ENCODE results near the gene DPYSL5. TPM values are rescaled to one million over a fixed set of nuclear protein-coding genes. Genes with fewer than 3 reads are reported as not detected.

DPYSL5 gene
- total RNA-seq, 1 donor from 2014 or later, result 2.9 TPM

DNA sequence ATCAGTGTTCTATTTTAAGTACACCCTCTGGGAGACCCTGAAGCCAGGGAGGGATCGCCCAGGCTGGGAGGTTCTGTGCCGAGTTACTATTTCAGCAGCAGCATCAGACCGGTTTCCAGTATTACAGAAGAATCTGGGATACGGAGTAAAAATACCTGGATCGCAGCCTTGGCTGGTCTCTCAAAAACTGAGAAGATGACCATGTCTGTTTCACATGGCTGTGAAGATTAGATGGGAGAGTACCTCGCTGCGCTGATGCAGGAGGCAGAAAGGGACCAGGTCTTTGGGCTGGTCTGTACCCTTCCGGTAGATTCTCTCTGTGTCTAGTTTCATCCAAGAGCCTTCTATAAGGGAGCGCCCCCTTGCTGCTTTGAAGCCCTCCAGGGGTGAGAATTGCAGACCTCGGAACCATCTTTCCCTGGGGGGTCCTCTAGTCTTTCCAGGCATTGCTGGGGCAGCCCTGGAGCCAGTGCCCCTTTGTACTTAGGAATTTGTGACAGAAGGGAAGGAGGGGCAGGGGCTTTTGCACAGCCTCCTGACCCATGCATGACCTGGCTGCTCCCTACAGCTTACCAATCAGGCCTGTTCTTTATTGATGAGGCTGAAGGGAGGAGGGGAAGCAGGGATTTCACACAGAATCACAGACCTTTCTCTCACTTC, 66.2 kb downstream of the DPYSL5 start:
- Histone ChIP-seq H3K27me3 (ENCODE audit: insufficient read depth, low read length) (peaks cover 48% of the 10 kb centered on the region), H3K9me3 (ENCODE audit: insufficient read depth, low read depth, low read length) (no peaks in the 10 kb centered on the region), H3K79me2 (ENCODE audit: insufficient read depth, low read length) (no peaks in the 10 kb centered on the region), H3K36me3 (ENCODE audit: insufficient read depth, low read length) (no peaks in the 10 kb centered on the region), H3K4me1 (ENCODE audit: insufficient read depth, low read length) (peaks cover 8% of the 10 kb centered on the region), H4K20me1 (ENCODE audit: insufficient read depth, low read length) (no peaks in the 10 kb centered on the region), H2AFZ (ENCODE audit: low read depth, low read length) (no peak overlapping the region), H3K9ac (ENCODE audit: low read length) (no peak overlapping the region), H3K4me2 (ENCODE audit: low read length) (no peak overlapping the region), H3K27ac (ENCODE audit: low read depth, low read length) (no peak overlapping the region), H3K4me3 (ENCODE audit: insufficient read depth, low read depth, low read length) (no peak overlapping the region)
- FAIRE-seq, result no peak
- no peaks in the 10 kb centered on the region for H3K9me3 Mint-ChIP-seq (ENCODE audit: unreplicated experiment)
- peak overlapping the region; percentile 77 for H3K27ac Mint-ChIP-seq (ENCODE audit: unreplicated experiment)
- no peak for DNase-seq (ENCODE audit: low read depth)
- no peak for TF ChIP-seq EZH2 (IDR thresholded peaks at IDR 0.05; ENCODE audit: insufficient read depth, low read length)
- TF ChIP-seq, protein P1, sequence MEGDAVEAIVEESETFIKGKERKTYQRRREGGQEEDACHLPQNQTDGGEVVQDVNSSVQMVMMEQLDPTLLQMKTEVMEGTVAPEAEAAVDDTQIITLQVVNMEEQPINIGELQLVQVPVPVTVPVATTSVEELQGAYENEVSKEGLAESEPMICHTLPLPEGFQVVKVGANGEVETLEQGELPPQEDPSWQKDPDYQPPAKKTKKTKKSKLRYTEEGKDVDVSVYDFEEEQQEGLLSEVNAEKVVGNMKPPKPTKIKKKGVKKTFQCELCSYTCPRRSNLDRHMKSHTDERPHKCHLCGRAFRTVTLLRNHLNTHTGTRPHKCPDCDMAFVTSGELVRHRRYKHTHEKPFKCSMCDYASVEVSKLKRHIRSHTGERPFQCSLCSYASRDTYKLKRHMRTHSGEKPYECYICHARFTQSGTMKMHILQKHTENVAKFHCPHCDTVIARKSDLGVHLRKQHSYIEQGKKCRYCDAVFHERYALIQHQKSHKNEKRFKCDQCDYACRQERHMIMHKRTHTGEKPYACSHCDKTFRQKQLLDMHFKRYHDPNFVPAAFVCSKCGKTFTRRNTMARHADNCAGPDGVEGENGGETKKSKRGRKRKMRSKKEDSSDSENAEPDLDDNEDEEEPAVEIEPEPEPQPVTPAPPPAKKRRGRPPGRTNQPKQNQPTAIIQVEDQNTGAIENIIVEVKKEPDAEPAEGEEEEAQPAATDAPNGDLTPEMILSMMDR (IDR thresholded peaks at IDR 0.05; ENCODE audit: insufficient read depth, low read depth, low read length), result no peak
- peaks cover 3% of the 10 kb centered on the region for H3K27me3 Mint-ChIP-seq (ENCODE audit: low read depth, unreplicated experiment)
- H3K36me3 Mint-ChIP-seq (ENCODE audit: low read depth, unreplicated experiment), result no peaks in the 10 kb centered on the region
- peaks cover 26% of the 10 kb centered on the region for H3K4me1 Mint-ChIP-seq (ENCODE audit: low read depth, unreplicated experiment)
- no peak overlapping the region for H3K4me3 Mint-ChIP-seq (ENCODE audit: unreplicated experiment)

DNA sequence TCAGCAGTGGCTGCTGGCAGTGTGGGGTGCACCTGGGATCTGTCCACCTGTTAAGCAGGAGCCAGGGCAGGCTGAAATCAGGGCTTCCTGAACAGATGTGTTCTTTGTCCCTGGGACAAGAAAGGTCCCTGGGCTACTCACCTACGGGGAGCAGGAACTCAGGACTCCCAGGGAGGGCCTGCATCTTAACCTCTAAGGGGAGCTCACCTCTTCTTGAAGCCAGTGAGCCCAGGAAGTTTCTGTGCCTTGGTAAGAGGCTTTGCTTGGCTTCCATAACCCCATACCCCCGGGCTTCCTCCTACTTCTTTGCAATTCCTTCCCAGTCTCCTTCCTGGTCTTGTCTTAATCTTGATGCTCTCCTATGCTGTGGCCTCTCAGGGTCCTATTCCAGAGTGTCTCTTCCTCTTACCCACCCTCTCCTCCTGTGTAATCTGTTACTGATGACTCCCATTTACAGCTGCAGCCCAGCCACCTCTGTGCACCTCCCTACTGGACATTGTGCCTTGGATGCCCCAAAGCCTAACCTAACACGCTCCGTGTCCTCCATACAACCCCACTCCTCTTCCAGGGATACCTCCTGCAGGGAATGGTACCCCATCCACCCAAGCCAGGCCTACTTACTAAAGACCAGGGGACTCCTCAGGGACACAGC, 66.9 kb downstream of the DPYSL5 start:
- Histone ChIP-seq H4K20me1 (ENCODE audit: insufficient read depth, low read length) (no peaks in the 10 kb centered on the region), H3K79me2 (ENCODE audit: insufficient read depth, low read length) (no peaks in the 10 kb centered on the region), H3K4me1 (ENCODE audit: insufficient read depth, low read length) (peaks cover 8% of the 10 kb centered on the region), H2AFZ (ENCODE audit: low read depth, low read length) (no peak overlapping the region), H3K4me2 (ENCODE audit: low read length) (no peak overlapping the region), H3K27ac (ENCODE audit: low read depth, low read length) (no peak overlapping the region), H3K9me3 (ENCODE audit: insufficient read depth, low read depth, low read length) (no peaks in the 10 kb centered on the region), H3K36me3 (ENCODE audit: insufficient read depth, low read length) (no peaks in the 10 kb centered on the region), H3K4me3 (ENCODE audit: insufficient read depth, low read depth, low read length) (no peak overlapping the region), H3K9ac (ENCODE audit: low read length) (no peak overlapping the region), H3K27me3 (ENCODE audit: insufficient read depth, low read length) (peaks cover 47% of the 10 kb centered on the region)
- peaks cover 26% of the 10 kb centered on the region for H3K4me1 Mint-ChIP-seq (ENCODE audit: low read depth, unreplicated experiment)
- no peak overlapping the region for H3K27ac Mint-ChIP-seq (ENCODE audit: unreplicated experiment)
- peaks cover 3% of the 10 kb centered on the region for H3K27me3 Mint-ChIP-seq (ENCODE audit: low read depth, unreplicated experiment)
- FAIRE-seq, result no peak
- H3K36me3 Mint-ChIP-seq (ENCODE audit: low read depth, unreplicated experiment), result no peaks in the 10 kb centered on the region
- H3K9me3 Mint-ChIP-seq (ENCODE audit: unreplicated experiment), result no peaks in the 10 kb centered on the region
- TF ChIP-seq, protein P1 (IDR thresholded peaks at IDR 0.05; ENCODE audit: insufficient read depth, low read depth, low read length), result no peak
- no peak for TF ChIP-seq EZH2 (IDR thresholded peaks at IDR 0.05; ENCODE audit: insufficient read depth, low read length)
- H3K4me3 Mint-ChIP-seq (ENCODE audit: unreplicated experiment), result no peak overlapping the region
- no peak for DNase-seq (ENCODE audit: low read depth)

DNA sequence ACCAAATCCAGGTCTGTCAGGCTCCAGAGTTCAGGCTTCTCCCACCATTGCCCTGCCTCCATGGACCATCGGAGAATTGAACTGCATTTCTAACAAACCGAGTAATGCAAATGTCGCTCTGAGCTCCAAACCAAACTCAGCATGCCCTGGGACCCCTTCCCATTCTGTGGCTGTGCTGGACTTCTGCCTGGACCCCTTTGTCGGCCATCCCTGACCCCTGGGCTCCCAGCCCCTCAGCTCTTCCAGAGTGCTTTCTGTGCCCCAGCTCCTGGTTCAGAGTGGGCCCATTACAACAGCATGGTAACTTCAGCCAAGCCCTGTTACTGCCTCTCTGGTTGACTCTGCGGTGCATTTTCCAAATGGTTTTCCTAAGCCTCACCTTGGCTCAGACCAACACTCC, 67.4 kb downstream of the DPYSL5 start:
- peaks cover 46% of the 10 kb centered on the region for H3K27me3 ChIP-seq (ENCODE audit: insufficient read depth, low read length)

More for the DNA sequence above, 67.4 kb downstream of the DPYSL5 start:
- Histone ChIP-seq H3K27ac (ENCODE audit: low read depth, low read length) (no peak overlapping the region), H3K4me3 (ENCODE audit: insufficient read depth, low read depth, low read length) (no peak overlapping the region), H3K79me2 (ENCODE audit: insufficient read depth, low read length) (no peaks in the 10 kb centered on the region), H2AFZ (ENCODE audit: low read depth, low read length) (no peak overlapping the region), H3K9me3 (ENCODE audit: insufficient read depth, low read depth, low read length) (no peaks in the 10 kb centered on the region), H3K4me2 (ENCODE audit: low read length) (no peak overlapping the region), H3K4me1 (ENCODE audit: insufficient read depth, low read length) (peaks cover 8% of the 10 kb centered on the region), H3K36me3 (ENCODE audit: insufficient read depth, low read length) (no peaks in the 10 kb centered on the region), H4K20me1 (ENCODE audit: insufficient read depth, low read length) (no peaks in the 10 kb centered on the region), H3K9ac (ENCODE audit: low read length) (no peak overlapping the region)
- no peak for DNase-seq (ENCODE audit: low read depth)
- H3K36me3 Mint-ChIP-seq (ENCODE audit: low read depth, unreplicated experiment), result no peaks in the 10 kb centered on the region
- FAIRE-seq, result no peak
- H3K4me1 Mint-ChIP-seq (ENCODE audit: low read depth, unreplicated experiment), result peaks cover 26% of the 10 kb centered on the region
- H3K27me3 Mint-ChIP-seq (ENCODE audit: low read depth, unreplicated experiment), result peaks cover 3% of the 10 kb centered on the region
- H3K27ac Mint-ChIP-seq (ENCODE audit: unreplicated experiment), result no peak overlapping the region
- no peak for TF ChIP-seq EZH2 (IDR thresholded peaks at IDR 0.05; ENCODE audit: insufficient read depth, low read length)
- TF ChIP-seq, protein P1 (IDR thresholded peaks at IDR 0.05; ENCODE audit: insufficient read depth, low read depth, low read length), result no peak
- no peaks in the 10 kb centered on the region for H3K9me3 Mint-ChIP-seq (ENCODE audit: unreplicated experiment)
- H3K4me3 Mint-ChIP-seq (ENCODE audit: unreplicated experiment), result no peak overlapping the region

All from astrocyte (in vitro differentiated cells and primary cell).